GM18951 (cell line): ENCODE data around the gene DDX39B.
"Not testable (repeated sequence)": the region's sequence is repeated elsewhere in the genome, so short reads cannot be mapped to it uniquely, and the experiment has no call there.

ENCODE experiments used
- POLR2A ChIP-seq: IDR thresholded peaks from 4 replicates; pipeline ENCODE4 v1.6.1; 2011; ENCODE audit warnings: mild to moderate bottlenecking; ENCODE audit not compliant: insufficient read length, insufficient read depth; ENCODE audit errors: extremely low read depth
- in situ Hi-C: fragments of 300-500 bp; cut with MboI; formaldehyde crosslinking; loops from one replicate; pipeline ENCODE4 v1.12.0; 2022; ENCODE audit warnings: low sequenced_read_pairs, mixed read lengths, inconsistent platforms; ENCODE audit not compliant: unreplicated experiment

Gene DDX39B

GRCh38 chr6:31532644-31533454, 9.0 kb downstream of the DDX39B start:
- in situ Hi-C loops: no loop called here
- no peak for TF ChIP-seq POLR2A

DNA sequence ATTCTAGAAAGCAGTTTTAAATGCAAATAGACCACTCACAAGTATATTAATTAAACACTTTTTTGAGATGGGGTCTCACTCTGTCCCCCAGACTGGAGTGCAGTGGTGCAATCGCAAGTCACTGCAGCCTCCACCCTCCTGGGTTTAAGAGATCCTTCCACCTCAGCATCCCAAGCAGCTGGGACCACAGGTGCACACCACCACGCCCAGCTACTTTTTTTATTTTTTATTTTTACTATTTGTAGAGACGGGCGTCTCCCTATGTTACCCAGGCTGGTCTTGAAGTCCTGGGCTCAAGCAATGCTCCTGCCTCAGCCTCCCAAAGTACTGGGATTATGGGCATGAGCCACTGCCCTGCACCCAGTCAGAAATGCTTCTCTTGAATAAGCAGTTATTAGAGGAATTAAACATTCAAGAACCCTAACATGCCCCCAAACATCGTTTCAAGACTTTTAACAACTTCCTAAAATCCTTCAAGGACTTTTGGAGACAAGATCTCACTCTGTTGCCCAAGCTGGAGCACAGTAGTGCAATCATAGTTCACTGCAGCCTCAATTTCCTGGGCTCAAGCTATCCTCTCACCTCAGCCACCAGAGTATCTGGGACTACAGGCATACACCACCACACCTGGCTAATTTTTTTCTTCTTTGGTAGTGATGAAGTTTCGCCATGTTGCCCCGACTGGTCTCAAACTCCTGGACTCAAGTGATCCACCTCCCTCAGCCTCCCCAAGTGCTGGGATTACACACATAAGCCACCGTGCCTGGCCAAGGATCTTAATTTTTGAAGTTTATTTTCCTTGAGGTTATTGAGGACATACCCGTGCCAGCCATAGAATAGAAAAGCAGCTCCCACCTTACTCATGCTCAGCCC, 9.8 kb downstream of the DDX39B start:
- no peak for TF ChIP-seq POLR2A
- in situ Hi-C loops: no loop called here

- in situ Hi-C loops: no loop called here
- no peak for TF ChIP-seq POLR2A
Observed at GRCh38 chr6:31531162-31531561, 10.6 kb downstream of the DDX39B start.

DNA sequence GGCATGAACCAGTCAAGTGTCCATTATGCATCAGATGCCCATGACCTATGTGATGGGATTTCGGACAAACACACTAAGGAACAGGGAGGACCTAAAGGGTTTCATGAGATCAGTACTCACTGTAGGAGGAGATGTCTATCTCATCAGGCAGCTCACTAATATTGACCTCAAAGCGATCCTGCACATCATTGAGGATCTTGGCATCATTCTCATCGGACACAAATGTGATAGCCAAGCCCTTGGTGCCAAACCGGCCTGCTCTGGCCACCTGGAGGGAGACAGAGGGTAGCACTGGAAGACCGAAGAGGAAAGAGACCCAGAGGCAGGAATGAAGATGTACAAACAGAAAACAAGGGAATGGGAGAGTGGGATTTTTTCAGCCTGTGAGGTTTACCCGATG, 11.1 kb downstream of the DDX39B start:
- in situ Hi-C loops: no loop called here
- TF ChIP-seq POLR2A: no peak

- in situ Hi-C loops: no loop called here
- no peak for TF ChIP-seq POLR2A
Observed at GRCh38 chr6:31529329-31530150, 12.3 kb downstream of the DDX39B start.

DNA sequence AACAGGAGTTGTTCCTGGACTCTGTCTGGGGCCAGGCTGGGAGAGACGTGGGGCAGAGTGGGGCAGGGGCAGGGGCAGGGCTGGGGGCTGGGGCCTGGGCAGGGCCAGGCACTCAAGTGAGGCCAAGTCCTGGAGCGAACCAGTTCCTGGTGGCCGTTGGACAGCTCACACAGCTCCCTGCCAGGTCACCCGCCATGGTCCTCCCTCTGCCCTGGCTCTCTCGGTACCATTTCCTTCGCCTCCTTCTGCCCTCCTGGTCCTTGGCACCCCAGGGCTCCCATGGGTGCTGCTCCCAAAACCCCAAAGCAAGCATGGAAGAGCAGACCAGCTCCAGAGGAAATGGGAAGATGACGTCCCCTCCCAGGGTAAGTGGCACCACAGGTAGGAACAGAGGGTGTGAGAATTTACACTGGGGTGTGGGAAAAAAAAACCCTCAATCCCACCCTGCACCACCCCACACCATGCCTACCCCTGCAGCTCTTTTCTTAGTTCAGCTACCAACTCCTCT, 12.9 kb downstream of the DDX39B start, which contains the start of gene MCCD1:
Gene MCCD1 (plus strand): TSS at position 142 of the 508 bp plus-strand sequence. CDS start 53 bp downstream, at position 195.
- in situ Hi-C loops: no loop called here
- peak; percentile 19 for TF ChIP-seq POLR2A

- in situ Hi-C loops: no loop called here
- no peak for TF ChIP-seq POLR2A
Observed at GRCh38 chr6:31528307-31528777, 13.5 kb downstream of the DDX39B start.

DNA sequence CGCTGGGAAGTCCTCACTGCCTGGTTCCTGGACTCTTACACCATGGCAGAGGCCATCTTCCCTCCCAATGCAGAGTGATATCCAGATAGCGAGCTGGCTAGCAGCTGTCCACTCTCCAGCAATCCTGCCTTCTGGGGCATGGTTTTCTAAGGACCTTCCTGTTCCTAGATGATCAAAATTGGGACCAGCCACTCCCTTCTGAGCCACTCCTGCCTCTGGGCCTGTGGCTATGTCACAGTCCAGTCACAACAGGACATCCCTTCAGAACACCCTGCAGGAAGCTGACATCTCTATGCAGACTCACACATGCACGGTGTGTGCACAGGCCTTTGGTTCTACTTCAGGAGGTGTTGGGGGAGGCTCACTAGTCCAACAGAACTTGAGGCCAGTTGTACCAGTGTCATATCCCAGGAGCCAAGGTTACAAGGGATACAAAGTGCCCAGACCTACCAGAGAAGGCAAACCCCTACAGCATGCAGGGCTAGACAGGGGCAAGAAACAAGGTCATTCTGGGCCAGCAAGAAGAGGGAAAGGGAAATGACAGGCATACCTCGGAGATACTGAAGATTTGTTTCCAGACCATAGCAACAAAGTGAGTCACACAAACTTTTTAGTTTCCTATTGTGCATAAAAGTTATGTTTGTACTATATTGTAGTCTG, 15.7 kb downstream of the DDX39B start:
- TF ChIP-seq POLR2A: no peak
- in situ Hi-C loops: no loop called here

DNA sequence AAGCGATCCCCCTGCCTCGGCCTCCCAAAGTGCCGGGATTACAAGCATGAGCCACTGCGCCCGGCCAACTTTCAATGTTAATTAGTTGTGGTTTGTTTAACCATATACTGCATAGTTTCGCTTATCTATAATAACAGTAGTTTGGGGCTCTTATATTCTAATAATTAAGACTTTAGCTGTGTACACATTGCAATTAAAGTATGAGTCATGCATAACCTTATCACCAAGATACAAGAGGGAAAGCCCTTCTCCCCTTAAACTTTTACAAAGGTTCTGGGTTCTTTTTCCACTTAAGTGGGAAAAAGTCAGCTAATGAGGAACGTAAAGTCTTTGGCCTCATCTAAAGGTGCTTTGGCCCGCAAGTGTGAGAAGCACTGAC, 16.3 kb downstream of the DDX39B start:
- in situ Hi-C loops: no loop called here
- no peak for TF ChIP-seq POLR2A

GRCh38 chr6:31521835-31522234, 20.0 kb downstream of the DDX39B start:
- TF ChIP-seq POLR2A: no peak
- in situ Hi-C loops: no loop called here

DNA sequence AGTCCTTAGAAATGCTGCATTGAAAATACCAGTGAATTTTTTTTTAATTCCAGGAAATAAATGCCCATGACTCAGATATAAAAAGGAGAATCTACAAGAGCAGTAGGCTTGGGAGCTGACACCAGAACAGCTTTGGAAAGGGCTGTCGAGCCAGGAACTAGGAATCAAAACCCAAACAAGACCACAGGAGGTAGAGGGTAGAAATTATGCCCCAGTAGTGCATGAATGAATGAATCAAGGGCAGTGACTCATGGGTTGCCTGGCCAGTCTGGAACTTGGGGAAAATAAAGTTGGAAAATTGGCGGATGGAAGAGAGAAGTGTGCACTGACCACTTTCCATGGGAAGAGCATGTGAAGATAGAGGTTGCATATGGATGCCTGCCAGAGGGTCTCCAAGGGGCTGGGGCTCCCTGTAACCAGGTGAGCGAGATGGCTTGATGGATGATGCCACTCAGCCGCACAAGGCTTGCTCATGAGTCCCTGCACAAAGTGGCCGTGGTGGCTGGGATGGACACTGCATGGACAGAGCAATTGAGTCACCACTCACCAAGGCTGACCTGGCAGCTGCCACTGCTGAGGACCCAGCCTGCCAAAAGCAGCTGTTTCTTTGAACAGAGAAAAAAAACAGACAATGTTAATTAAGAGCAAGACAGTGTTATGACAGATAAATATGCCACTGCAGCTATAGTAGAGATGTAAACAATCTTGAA, 28.2 kb downstream of the DDX39B start:
- in situ Hi-C loops: no loop called here
- TF ChIP-seq POLR2A: no peak

DNA sequence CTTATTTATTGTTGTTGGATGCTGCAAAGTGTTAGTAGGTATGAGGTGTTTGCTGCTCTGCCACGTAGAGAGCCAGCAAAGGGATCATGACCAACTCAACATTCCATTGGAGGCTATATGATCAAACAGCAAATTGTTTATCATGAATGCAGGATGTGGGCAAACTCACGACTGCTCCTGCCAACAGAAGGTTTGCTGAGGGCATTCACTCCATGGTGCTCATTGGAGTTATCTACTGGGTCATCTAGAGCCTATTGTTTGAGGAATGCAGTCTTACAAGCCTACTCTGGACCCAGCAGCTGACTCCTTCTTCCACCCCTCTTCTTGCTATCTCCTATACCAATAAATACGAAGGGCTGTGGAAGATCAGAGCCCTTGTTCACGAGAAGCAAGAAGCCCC, 31.8 kb downstream of the DDX39B start:
- in situ Hi-C loops: no loop called here
- no peak for TF ChIP-seq POLR2A

- in situ Hi-C loops: not testable (repeated sequence)
Observed at GRCh38 chr6:31509036-31509435, 32.8 kb downstream of the DDX39B start.
